Caco-2 (cell line): Measurements from ENCODE around the gene FOXI1. TPM values are rescaled to one million over a fixed set of nuclear protein-coding genes. Genes with fewer than 3 reads are reported as not detected.

Experiments
- BruUV-seq: library from RNA; stranded (reverse); fragments of 400-500 nt; replicated peaks from 2 replicates; lab custom pipeline; 2021; lab: Mats Ljungman, UMichigan
- CTCF ChIA-PET: fragments of 300-600 bp; sonication (Branson Sonifier 250); formaldehyde crosslinking; loops from one replicate; lab custom pipeline; 2022; ENCODE audit warnings: antibody characterized with exemption; lab: Charles Lee
- POLR2A ChIA-PET: fragments of 300-600 bp; sonication (Branson Sonifier 250); formaldehyde crosslinking; loops from one replicate; lab custom pipeline; 2022; ENCODE audit warnings: antibody characterized with exemption; lab: Charles Lee
- DNase-seq, 2 experiments: peaks; one replicate each; pipeline versions ENCODE4 v3.0.0 to v3.0.0-alpha.2; 2020 to 2022
- H3K27me3 ChIP-seq: replicated peaks from 2 replicates; pipeline ENCODE4 v1.6.0; 2011; ENCODE audit warnings: low read length; ENCODE audit not compliant: control insufficient read depth, insufficient read depth
- H3K36me3 ChIP-seq: 2 replicates; pipeline ENCODE4 v1.5.1; 2011; ENCODE audit warnings: low read length; ENCODE audit not compliant: control insufficient read depth, insufficient read depth
- H3K4me1 ChIP-seq: fragments of 250-450 bp; sonication (Bioruptor Pico); 2 replicates; pipeline ENCODE4 v1.5.1; 2020; ENCODE audit warnings: mild to moderate bottlenecking
- H3K4me3 ChIP-seq: 2 replicates; pipeline ENCODE4 v1.5.1; 2011; ENCODE audit warnings: low read depth, mild to moderate bottlenecking, control low read depth, low read length
- H3K9me3 ChIP-seq: fragments of 250-450 bp; sonication (Bioruptor Pico); 2 replicates; pipeline ENCODE4 v1.5.1; 2020; ENCODE audit warnings: mild to moderate bottlenecking, moderate library complexity
- H3K27ac Mint-ChIP-seq: one replicate; pipeline ENCODE4 v1.8.0; 2022; ENCODE audit warnings: mixed read lengths; ENCODE audit not compliant: unreplicated experiment
- H3K27me3 Mint-ChIP-seq: one replicate; pipeline ENCODE4 v1.8.0; 2022; ENCODE audit warnings: mixed read lengths; ENCODE audit not compliant: insufficient read depth, unreplicated experiment
- H3K36me3 Mint-ChIP-seq: one replicate; pipeline ENCODE4 v1.8.0; 2022; ENCODE audit warnings: mild to moderate bottlenecking, mixed read lengths; ENCODE audit not compliant: insufficient read depth, unreplicated experiment
- H3K4me1 Mint-ChIP-seq: one replicate; pipeline ENCODE4 v1.8.0; 2022; ENCODE audit warnings: low read depth, mixed read lengths; ENCODE audit not compliant: unreplicated experiment
- H3K4me3 Mint-ChIP-seq: one replicate; pipeline ENCODE4 v1.8.0; 2022; ENCODE audit warnings: mild to moderate bottlenecking, moderate library complexity, mixed read lengths; ENCODE audit not compliant: unreplicated experiment
- H3K9me3 Mint-ChIP-seq: one replicate; pipeline ENCODE4 v1.8.0; 2022; ENCODE audit warnings: mixed read lengths; ENCODE audit not compliant: unreplicated experiment
- CTCF ChIP-seq, 2 experiments: fragments of 200-600 bp in 1 of 2; IDR thresholded peaks; 1 replicate in 1 of 2; 2 replicates in 1 of 2; pipeline versions ENCODE4 v1.5.1 to v1.8.0; 2011 to 2022; ENCODE audit warnings: antibody characterized with exemption in 1 of 2, control low read depth in 1 of 2, inconsistent platforms in 1 of 2, low read depth in 1 of 2, low read length in 1 of 2, mild to moderate bottlenecking in 1 of 2, moderate library complexity in 1 of 2; ENCODE audit not compliant: insufficient read depth in 1 of 2, severe bottlenecking in 1 of 2, unreplicated experiment in 1 of 2
- intact Hi-C: fragments of 100-400 bp; cut with micrococcal nuclease; formaldehyde crosslinking; loops from one replicate; pipeline ENCODE4 v1.10.0; 2022; ENCODE audit not compliant: unreplicated experiment
- total RNA-seq: library from RNA; stranded (reverse); gene quantifications from 2 replicates; pipeline ENCODE4 v1.2.3, GENCODE V29; 2022

The FOXI1 gene
- total RNA-seq, 1 experiment from 2014 or later = 0.14 TPM

DNA sequence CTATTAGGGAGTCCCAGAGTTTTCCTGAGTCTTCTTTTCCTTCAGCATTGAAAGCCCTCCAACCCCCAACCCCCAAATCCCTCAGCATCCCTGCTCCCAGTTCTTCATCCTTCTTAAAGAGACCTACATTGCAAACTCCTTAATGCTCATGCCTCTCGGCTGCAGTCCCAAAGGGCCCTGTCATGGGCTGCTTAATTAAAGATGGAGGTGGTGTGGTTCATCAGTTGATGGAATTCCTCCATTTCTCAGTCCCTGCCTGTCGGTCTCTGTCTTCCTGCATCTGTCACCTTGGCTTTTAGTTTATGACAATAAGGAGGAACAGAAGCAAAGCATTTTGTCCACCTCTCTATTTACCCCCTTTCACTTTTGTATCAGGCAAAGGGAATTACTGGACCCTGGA is 2.0 kb downstream of the FOXI1 start:
- H3K9me3 ChIP-seq = no peaks in the 10 kb centered on the region
- no peak overlapping the region for H3K4me3 ChIP-seq
- TF ChIP-seq CTCF (IDR thresholded peaks at IDR 0.05; ENCODE audit: insufficient read depth in 1 of 2, low read depth in 1 of 2, low read length in 1 of 2, severe bottlenecking in 1 of 2, unreplicated experiment in 1 of 2) = no peak
- ChIA-PET CTCF (no interaction called here), POLR2A (no interaction called here)
- intact Hi-C loops = no loop called here
- Mint-ChIP-seq H3K4me1 (peaks cover 7% of the 10 kb centered on the region), H3K36me3 (no peaks in the 10 kb centered on the region), H3K27me3 (peaks cover 14% of the 10 kb centered on the region), H3K4me3 (no peak overlapping the region), H3K27ac (no peak overlapping the region), H3K9me3 (no peaks in the 10 kb centered on the region)
- no TSS peak for BruUV-seq
- H3K4me1 ChIP-seq = no peaks in the 10 kb centered on the region
- no peak for DNase-seq
- H3K27me3 ChIP-seq = no peaks in the 10 kb centered on the region
- no peaks in the 10 kb centered on the region for H3K36me3 ChIP-seq

- Histone ChIP-seq H3K36me3 (no peaks in the 10 kb centered on the region), H3K27me3 (no peaks in the 10 kb centered on the region), H3K4me1 (no peaks in the 10 kb centered on the region), H3K4me3 (no peak overlapping the region), H3K9me3 (no peaks in the 10 kb centered on the region)
- ChIA-PET POLR2A (no interaction called here), CTCF (interaction anchor here (0.6 kb wide), 1 partner anchor 251 kb away, joined by 4 read pairs; no protein-coding TSS in a partner anchor)
- no TSS peak for BruUV-seq
- Mint-ChIP-seq H3K36me3 (no peaks in the 10 kb centered on the region), H3K4me3 (no peak overlapping the region), H3K27me3 (peaks cover 14% of the 10 kb centered on the region), H3K4me1 (peaks cover 7% of the 10 kb centered on the region), H3K27ac (no peak overlapping the region), H3K9me3 (no peaks in the 10 kb centered on the region)
- TF ChIP-seq CTCF (IDR thresholded peaks at IDR 0.05; ENCODE audit: insufficient read depth in 1 of 2, low read depth in 1 of 2, low read length in 1 of 2, severe bottlenecking in 1 of 2, unreplicated experiment in 1 of 2) = no peak
- DNase-seq = no peak
- intact Hi-C loops = no loop called here
Observed at GRCh38 chr5:170108266-170108785, 2.6 kb downstream of the FOXI1 start.

DNA sequence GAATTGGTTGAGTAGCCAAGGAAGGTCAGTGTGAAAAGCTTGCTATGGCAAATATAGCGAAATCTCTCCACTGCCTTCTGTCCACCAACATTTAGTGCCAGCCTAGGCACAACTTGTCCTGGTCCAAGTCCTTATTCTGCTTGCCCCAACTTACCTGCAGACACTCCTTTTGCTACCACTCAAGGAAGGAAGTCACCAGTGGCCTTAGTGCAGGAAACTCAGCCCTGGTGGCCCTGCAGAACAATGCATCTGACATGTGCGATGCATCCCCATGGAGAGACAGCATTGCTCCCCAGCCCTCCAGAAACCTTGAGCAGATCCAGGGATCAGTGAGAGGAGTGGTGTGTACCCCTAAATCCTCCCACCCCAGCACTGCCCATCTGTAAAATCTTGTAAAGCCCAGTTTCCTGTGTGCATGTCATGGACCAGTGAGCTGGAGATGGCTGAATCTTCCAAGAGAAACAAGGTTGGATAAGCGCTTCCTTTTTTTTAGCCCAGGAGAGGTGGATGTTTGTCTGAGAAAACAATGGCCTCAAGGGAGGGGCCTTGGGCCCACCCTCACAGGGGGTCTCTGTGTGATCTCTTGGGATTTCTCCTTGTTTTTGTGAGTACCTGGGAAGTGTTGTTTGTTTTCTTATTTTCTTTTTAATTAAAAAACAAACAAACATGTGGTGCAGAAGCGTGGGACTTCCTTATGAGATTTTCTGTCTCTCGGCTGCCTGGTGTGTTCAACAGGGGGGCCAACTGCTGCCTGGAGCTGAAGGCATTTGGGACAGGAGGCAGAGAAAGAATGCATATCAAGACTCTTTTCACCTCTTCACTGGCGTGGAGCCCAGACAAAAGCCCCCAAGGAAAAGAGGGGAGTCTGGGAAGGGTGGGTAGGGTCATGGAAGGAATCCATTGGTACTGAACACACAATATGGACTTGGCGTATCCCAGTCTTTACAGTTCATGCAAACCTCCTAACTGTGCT is 3.6 kb downstream of the FOXI1 start:
- no peaks in the 10 kb centered on the region for H3K36me3 Mint-ChIP-seq
- no peak overlapping the region for H3K4me3 Mint-ChIP-seq
- peaks cover 7% of the 10 kb centered on the region for H3K4me1 Mint-ChIP-seq
- peaks cover 14% of the 10 kb centered on the region for H3K27me3 Mint-ChIP-seq
- ChIA-PET CTCF (no interaction called here), POLR2A (no interaction called here)
- H3K9me3 Mint-ChIP-seq = no peaks in the 10 kb centered on the region
- no TSS peak for BruUV-seq
- Histone ChIP-seq H3K4me3 (no peak overlapping the region), H3K9me3 (no peaks in the 10 kb centered on the region), H3K36me3 (no peaks in the 10 kb centered on the region), H3K27me3 (no peaks in the 10 kb centered on the region), H3K4me1 (no peaks in the 10 kb centered on the region)
- TF ChIP-seq CTCF (IDR thresholded peaks at IDR 0.05; ENCODE audit: insufficient read depth in 1 of 2, low read depth in 1 of 2, low read length in 1 of 2, severe bottlenecking in 1 of 2, unreplicated experiment in 1 of 2) = no peak
- no peak overlapping the region for H3K27ac Mint-ChIP-seq
- DNase-seq = no peak
- intact Hi-C loops = no loop called here
